GM12872 (cell line): ENCODE results near the gene INTS13.

Experiments used
- TF ChIP-seq, protein P1 (sequence below): IDR thresholded peaks from 3 replicates; pipeline ENCODE4 v1.5.1; 2011; ENCODE audit warnings: low read depth, mild to moderate bottlenecking, low read length, moderate library complexity; ENCODE audit not compliant: insufficient read depth

INTS13 gene

DNA sequence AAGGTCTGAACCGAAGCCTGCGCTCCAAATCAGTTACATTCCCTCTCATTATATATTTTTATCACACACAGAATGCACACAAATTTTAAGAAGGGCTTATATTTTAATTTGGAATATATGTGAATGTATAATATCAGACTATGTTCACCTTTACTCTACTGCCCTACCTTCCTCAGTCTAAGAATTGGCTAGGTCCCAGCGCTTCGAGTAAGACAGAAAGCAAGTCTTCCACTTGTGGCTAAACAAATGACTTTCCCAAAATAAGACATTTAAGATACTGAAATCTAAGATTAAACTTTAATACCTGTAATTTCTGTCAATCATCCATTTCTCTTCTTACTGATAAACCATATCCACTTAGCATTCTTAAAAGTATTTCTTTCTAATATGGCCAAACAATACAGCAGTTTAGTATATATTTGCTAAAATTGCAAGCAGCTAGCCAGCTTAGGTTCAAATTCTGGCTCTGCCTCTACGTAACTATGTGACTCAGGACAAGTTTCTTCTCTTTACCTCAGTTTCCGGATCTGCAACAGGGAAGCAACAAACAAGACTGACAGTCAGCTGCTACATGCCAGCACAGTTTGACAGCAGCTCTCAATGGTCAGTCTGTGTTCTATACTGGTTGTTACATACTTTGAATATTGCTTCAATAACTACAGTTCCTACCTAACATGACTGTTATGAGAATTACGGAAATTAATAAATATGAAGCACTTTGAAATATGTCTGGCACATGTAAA lies 2.0 kb downstream of the INTS13 start:
- TF ChIP-seq, protein P1, sequence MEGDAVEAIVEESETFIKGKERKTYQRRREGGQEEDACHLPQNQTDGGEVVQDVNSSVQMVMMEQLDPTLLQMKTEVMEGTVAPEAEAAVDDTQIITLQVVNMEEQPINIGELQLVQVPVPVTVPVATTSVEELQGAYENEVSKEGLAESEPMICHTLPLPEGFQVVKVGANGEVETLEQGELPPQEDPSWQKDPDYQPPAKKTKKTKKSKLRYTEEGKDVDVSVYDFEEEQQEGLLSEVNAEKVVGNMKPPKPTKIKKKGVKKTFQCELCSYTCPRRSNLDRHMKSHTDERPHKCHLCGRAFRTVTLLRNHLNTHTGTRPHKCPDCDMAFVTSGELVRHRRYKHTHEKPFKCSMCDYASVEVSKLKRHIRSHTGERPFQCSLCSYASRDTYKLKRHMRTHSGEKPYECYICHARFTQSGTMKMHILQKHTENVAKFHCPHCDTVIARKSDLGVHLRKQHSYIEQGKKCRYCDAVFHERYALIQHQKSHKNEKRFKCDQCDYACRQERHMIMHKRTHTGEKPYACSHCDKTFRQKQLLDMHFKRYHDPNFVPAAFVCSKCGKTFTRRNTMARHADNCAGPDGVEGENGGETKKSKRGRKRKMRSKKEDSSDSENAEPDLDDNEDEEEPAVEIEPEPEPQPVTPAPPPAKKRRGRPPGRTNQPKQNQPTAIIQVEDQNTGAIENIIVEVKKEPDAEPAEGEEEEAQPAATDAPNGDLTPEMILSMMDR = no peak

DNA sequence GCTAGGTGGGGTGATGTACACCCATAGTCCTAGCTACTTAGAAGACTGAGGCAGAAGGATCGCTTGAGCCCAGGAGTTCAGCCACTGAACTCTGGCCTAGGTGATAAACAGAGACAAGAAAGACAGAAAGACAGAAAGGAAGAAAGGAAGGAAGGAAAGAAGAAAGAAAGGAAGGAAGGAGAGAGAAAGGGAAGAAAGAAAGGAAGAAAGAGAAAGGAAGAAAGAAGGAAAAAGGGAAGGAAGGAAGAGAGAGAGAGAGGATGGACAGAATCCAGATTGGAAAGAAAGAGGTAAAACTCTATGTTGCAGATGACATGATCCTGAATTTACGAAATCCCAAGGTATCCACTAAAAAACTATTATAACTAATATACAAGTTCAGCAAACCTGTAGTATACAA lies 8.2 kb downstream of the INTS13 start:
- TF ChIP-seq, protein P1 = no peak

DNA sequence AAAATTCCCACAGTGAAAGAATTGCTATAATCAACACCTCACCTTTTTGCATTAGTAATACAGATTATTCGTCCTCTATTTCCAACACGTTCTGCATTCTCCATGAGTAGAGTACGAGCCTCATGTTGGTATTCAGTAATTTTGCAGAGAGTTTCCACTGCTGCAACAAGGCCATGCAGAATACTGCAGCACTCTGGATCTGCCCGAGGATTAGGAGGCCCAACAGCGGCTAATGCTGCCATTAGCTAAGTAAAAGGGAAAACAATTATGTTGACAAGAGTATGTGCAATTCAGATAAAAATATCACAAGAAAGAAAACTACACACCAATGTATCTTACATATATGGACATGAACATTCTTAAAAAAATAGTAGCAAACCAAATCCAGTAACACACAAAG lies 9.1 kb downstream of the INTS13 start:
- TF ChIP-seq, protein P1 = no peak

GRCh38 chr12:26921886-26922285 lies 15.9 kb downstream of the INTS13 start:
- TF ChIP-seq, protein P1 = no peak

DNA sequence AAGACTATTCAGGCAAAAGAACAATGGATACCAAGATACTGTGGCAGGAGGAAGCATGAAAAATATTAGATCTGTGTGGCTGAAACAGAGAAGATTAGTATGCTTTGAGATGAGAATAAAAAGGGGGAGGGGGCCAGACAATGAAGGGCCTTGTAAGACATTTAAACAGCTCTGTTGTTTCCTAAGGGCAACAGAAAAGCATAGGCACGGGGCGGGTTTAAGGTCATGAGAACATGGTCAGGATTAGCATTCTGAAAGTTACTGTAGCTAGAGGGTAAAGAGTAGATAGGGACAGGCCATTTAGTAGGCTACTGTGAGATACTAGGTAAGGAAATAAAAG lies 18.6 kb downstream of the INTS13 start:
- TF ChIP-seq, protein P1 = no peak

GRCh38 chr12:26918321-26919215 lies 19.2 kb downstream of the INTS13 start:
- TF ChIP-seq, protein P1 = no peak

DNA sequence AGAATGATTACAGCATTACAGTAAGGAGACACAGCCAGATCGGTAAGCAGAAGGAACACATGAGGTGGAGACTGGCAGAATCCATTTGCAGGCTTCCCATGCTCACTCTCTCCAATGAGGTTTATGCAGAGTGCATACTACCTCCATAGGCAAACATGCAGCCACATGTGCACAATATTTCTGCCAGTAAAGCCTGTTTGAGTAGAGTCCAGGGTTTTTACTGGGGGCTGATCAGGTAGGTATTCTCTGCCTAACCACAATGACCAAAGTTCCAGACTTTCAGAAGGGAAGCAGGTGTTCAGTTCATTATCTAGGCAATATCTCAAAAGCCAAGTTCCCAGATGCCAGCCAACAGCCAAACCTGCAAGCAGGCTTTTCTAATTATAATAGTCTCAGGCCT lies 31.1 kb downstream of the INTS13 start:
- TF ChIP-seq, protein P1 = no peak
